Measurements from ENCODE around the gene MAP2K7.

The MAP2K7 gene

DNA sequence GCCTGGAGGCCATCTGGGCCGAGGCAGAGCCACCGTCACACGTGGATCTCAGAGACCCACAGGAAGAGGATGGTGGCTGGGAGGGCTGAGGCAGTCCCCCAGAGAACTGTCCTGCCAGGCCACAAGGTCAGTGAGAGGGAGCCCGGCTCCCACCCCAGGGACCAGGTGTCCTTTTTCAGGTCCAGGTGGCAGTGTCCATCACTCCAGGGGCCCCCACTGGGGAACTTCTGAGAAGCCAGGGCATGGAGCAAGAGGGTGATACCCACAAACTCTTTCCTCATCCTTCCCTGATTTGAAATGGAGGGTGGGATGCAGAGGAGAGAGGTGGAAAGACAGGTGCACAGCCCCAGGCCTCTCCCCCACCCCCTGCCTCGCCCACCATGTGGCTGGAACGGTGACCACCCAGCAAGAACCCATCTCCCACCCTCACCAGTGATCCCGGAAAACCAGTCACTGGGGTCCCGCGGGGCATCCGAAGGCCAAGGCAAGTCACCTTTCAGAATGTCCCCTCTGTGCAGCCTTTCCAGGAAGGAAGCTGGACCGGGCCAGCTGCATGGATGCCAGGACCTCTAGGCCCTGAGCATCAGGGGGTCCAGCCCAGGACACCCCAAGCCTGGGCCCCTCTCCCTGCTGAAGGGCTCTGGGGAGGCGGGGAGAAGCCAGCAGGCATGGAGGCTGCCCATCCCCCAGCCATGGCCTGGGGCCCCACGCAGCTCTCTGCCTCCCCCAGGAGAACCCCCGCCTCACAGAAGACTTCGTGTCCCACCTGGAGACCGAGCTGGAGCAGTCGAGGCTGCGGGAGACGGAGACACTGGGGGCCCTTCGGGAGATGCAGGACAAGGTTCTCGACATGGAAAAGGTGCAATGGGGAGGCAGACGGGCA lies 43.6 kb upstream of the MAP2K7 start:
- TF ChIP-seq, protein P1, sequence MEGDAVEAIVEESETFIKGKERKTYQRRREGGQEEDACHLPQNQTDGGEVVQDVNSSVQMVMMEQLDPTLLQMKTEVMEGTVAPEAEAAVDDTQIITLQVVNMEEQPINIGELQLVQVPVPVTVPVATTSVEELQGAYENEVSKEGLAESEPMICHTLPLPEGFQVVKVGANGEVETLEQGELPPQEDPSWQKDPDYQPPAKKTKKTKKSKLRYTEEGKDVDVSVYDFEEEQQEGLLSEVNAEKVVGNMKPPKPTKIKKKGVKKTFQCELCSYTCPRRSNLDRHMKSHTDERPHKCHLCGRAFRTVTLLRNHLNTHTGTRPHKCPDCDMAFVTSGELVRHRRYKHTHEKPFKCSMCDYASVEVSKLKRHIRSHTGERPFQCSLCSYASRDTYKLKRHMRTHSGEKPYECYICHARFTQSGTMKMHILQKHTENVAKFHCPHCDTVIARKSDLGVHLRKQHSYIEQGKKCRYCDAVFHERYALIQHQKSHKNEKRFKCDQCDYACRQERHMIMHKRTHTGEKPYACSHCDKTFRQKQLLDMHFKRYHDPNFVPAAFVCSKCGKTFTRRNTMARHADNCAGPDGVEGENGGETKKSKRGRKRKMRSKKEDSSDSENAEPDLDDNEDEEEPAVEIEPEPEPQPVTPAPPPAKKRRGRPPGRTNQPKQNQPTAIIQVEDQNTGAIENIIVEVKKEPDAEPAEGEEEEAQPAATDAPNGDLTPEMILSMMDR (IDR thresholded peaks at IDR 0.05; ENCODE audit: borderline replicate concordance, extremely low read depth, low read length, poor library complexity, severe bottlenecking) = no peak
- TF ChIP-seq EZH2 (IDR thresholded peaks at IDR 0.05; ENCODE audit: borderline replicate concordance, low read depth, low read length, severe bottlenecking) = no peak
- H3K9me3 ChIP-seq (ENCODE audit: insufficient read depth, low read length, severe bottlenecking) = no peaks in the 10 kb centered on the region
- ATAC-seq (ENCODE audit: insufficient read depth, low read depth) = no peak
- no peaks in the 10 kb centered on the region for H3K27me3 ChIP-seq (ENCODE audit: insufficient read depth, low read length, poor library complexity)
- H3K9ac ChIP-seq (ENCODE audit: low read depth, low read length) = no peak overlapping the region
- peaks cover 6% of the 10 kb centered on the region for H3K36me3 ChIP-seq (ENCODE audit: insufficient read depth, low read length)
- no peak overlapping the region for H3K4me3 ChIP-seq (ENCODE audit: low read depth in 1 of 2, low read length in 2 of 2)
- H3K79me2 ChIP-seq (ENCODE audit: insufficient read depth, low read length) = no peaks in the 10 kb centered on the region
- no peak overlapping the region for H3K4me2 ChIP-seq (ENCODE audit: insufficient read depth, low read length)
- H2AFZ ChIP-seq (ENCODE audit: low read depth, low read length) = no peak overlapping the region
- H4K20me1 ChIP-seq (ENCODE audit: insufficient read depth, low read length) = peaks cover 4% of the 10 kb centered on the region; the same call in 1 of the 2 replicates
- no peak overlapping the region for H3K27ac ChIP-seq (ENCODE audit: low read length)
- DNase-seq = no peak
- H3K4me1 ChIP-seq (ENCODE audit: insufficient read depth, low read length) = no peaks in the 10 kb centered on the region

DNA sequence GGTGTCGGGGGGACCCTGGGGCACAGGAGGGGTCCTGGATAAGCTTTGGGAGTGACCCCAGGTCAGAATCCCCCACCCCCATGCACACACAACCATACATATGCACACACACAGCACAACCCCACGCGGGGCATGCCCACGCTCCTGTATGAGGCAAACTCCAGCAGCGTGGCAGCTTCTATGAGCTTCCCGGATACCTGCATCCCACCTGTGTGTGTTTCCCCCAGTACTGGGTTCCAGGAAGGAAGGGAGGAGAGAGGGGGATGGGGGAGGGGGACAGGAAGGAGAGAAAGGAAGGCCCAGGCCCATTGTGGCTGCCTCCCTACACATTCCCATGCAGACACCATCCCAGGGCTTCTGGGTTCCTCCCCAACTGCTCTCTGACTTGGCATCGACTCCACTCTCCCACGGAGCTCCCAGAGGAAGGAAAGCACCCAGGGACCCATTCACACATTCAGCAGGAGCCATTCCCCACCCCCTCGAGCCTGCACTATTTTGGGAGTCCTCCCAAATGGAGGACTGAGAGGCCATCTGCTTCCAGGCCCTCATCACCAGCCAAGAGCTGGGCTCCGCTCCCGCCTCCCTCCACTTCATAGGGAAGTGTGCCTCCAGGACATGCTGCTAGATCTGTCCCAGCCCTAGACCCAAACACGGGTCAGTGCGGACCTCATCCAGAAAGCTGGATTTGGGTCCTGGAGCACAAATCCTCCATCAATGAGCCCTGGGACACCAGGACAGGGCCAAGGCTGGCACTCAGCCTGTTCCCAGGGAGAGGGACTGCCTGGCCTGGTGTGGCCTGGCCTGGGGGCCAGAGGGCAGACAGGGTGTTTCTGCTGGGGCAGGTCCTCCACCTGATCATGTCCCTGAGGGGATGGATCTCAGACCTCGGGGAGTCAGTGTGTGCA lies 42.7 kb upstream of the MAP2K7 start:
- H3K4me1 ChIP-seq (ENCODE audit: insufficient read depth, low read length) = no peaks in the 10 kb centered on the region
- peaks cover 6% of the 10 kb centered on the region for H3K36me3 ChIP-seq (ENCODE audit: insufficient read depth, low read length)
- ATAC-seq (ENCODE audit: insufficient read depth, low read depth) (no peak), DNase-seq (no peak)
- H3K9ac ChIP-seq (ENCODE audit: low read depth, low read length) = no peak overlapping the region
- no peaks in the 10 kb centered on the region for H3K79me2 ChIP-seq (ENCODE audit: insufficient read depth, low read length)
- no peaks in the 10 kb centered on the region for H3K27me3 ChIP-seq (ENCODE audit: insufficient read depth, low read length, poor library complexity)
- no peak overlapping the region for H3K4me2 ChIP-seq (ENCODE audit: insufficient read depth, low read length)
- H4K20me1 ChIP-seq (ENCODE audit: insufficient read depth, low read length) = peaks cover 4% of the 10 kb centered on the region; the same call in 1 of the 2 replicates
- H3K27ac ChIP-seq (ENCODE audit: low read length) = no peak overlapping the region
- no peak overlapping the region for H2AFZ ChIP-seq (ENCODE audit: low read depth, low read length)
- TF ChIP-seq, protein P1 (IDR thresholded peaks at IDR 0.05; ENCODE audit: borderline replicate concordance, extremely low read depth, low read length, poor library complexity, severe bottlenecking) = no peak
- no peak for TF ChIP-seq EZH2 (IDR thresholded peaks at IDR 0.05; ENCODE audit: borderline replicate concordance, low read depth, low read length, severe bottlenecking)
- H3K4me3 ChIP-seq (ENCODE audit: low read depth in 1 of 2, low read length in 2 of 2) = no peak overlapping the region
- H3K9me3 ChIP-seq (ENCODE audit: insufficient read depth, low read length, severe bottlenecking) = no peaks in the 10 kb centered on the region

DNA sequence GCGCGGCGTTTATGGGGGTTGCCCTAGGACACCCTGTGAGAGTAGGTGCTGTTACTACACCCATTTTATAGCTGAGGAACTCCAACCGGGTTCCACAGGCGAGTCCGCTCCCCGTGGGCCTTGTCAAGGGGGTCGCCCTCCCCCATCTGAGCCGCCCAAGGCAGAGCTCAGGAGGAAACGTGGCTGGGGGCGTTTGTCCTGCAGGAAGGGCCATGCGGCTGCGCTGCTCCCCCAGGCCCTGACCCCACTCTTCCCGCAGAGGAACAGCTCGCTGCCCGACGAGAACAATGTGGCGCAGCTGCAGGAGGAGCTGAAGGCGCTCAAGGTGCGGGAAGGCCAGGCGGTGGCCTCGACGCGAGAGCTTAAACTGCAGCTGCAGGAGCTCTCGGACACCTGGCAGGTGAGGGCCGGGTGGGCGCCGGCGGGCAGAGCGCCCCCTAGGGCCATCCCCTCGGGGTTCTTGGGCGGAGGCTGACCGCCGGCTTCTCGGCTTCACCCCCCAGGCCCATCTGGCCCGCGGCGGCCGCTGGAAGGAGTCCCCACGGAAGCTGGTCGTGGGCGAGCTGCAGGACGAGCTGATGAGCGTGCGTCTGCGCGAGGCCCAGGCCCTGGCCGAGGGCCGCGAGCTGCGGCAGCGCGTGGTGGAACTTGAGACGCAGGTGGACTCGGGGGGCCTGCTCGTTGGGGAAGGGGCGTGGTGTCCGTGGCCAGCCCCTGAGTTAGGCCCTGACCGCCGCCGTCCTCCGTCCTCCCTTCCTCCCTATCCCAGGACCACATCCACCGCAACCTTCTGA lies 41.9 kb upstream of the MAP2K7 start:
- no peak overlapping the region for H3K9ac ChIP-seq (ENCODE audit: low read depth, low read length)
- H4K20me1 ChIP-seq (ENCODE audit: insufficient read depth, low read length) = peaks cover 4% of the 10 kb centered on the region; the same call in 1 of the 2 replicates
- DNase-seq = no peak
- no peaks in the 10 kb centered on the region for H3K9me3 ChIP-seq (ENCODE audit: insufficient read depth, low read length, severe bottlenecking)
- no peaks in the 10 kb centered on the region for H3K4me1 ChIP-seq (ENCODE audit: insufficient read depth, low read length)
- TF ChIP-seq, protein P1 (IDR thresholded peaks at IDR 0.05; ENCODE audit: borderline replicate concordance, extremely low read depth, low read length, poor library complexity, severe bottlenecking) = no peak
- no peak for TF ChIP-seq EZH2 (IDR thresholded peaks at IDR 0.05; ENCODE audit: borderline replicate concordance, low read depth, low read length, severe bottlenecking)
- H2AFZ ChIP-seq (ENCODE audit: low read depth, low read length) = no peak overlapping the region
- no peak overlapping the region for H3K27ac ChIP-seq (ENCODE audit: low read length)
- H3K36me3 ChIP-seq (ENCODE audit: insufficient read depth, low read length) = peaks cover 6% of the 10 kb centered on the region
- no peaks in the 10 kb centered on the region for H3K27me3 ChIP-seq (ENCODE audit: insufficient read depth, low read length, poor library complexity)
- H3K4me3 ChIP-seq (ENCODE audit: low read depth in 1 of 2, low read length in 2 of 2) = no peak overlapping the region
- H3K79me2 ChIP-seq (ENCODE audit: insufficient read depth, low read length) = no peaks in the 10 kb centered on the region
- no peak overlapping the region for H3K4me2 ChIP-seq (ENCODE audit: insufficient read depth, low read length)
- no peak for ATAC-seq (ENCODE audit: insufficient read depth, low read depth)

Data from DND-41 (cell line).